ENCODE data around the gene PLCB4. TPM values are rescaled to one million over a fixed set of nuclear protein-coding genes. Genes with fewer than 3 reads are reported as not detected.

Gene PLCB4
- total RNA-seq, 1 donor from 2014 or later: 0.23 TPM

GRCh38 chr20:9389346-9389745 is 320.5 kb downstream of the PLCB4 start:
- peak; percentile 23 for ATAC-seq
- no peak for DNase-seq (ENCODE audit: low spot score)

GRCh38 chr20:9390441-9390840 is 321.6 kb downstream of the PLCB4 start:
- no peak for ATAC-seq

GRCh38 chr20:9392892-9393857 is 324.3 kb downstream of the PLCB4 start:
- DNase-seq (ENCODE audit: low spot score) (no peak), ATAC-seq (peak; percentile 89)

More at GRCh38 chr20:9390441-9390840, 321.6 kb downstream of the PLCB4 start:
- no peak for DNase-seq (ENCODE audit: low spot score)

GRCh38 chr20:9395971-9396370 is 327.1 kb downstream of the PLCB4 start:
- DNase-seq (ENCODE audit: low spot score) (no peak), ATAC-seq (no peak)

- DNase-seq (ENCODE audit: low spot score): no peak
- ATAC-seq: peak; percentile 51
Observed at GRCh38 chr20:9397928-9398327, 329.0 kb downstream of the PLCB4 start.

GRCh38 chr20:9398882-9399281 is 330.0 kb downstream of the PLCB4 start:
- ATAC-seq (no peak), DNase-seq (ENCODE audit: low spot score) (no peak)

- DNase-seq (ENCODE audit: low spot score) (no peak), ATAC-seq (no peak)
Observed at GRCh38 chr20:9399322-9399721, 330.4 kb downstream of the PLCB4 start.

- ATAC-seq: no peak
Observed at GRCh38 chr20:9400171-9401025, 331.5 kb downstream of the PLCB4 start.

GRCh38 chr20:9401371-9401770 is 332.5 kb downstream of the PLCB4 start:
- ATAC-seq (no peak), DNase-seq (ENCODE audit: low spot score) (no peak)

More at GRCh38 chr20:9400171-9401025, 331.5 kb downstream of the PLCB4 start:
- DNase-seq (ENCODE audit: low spot score): no peak

GRCh38 chr20:9402141-9402540 is 333.3 kb downstream of the PLCB4 start:
- no peak for ATAC-seq
- DNase-seq (ENCODE audit: low spot score): no peak

GRCh38 chr20:9402546-9402945 is 333.7 kb downstream of the PLCB4 start:
- ATAC-seq: no peak
- DNase-seq (ENCODE audit: low spot score): no peak

GRCh38 chr20:9403448-9403847 is 334.6 kb downstream of the PLCB4 start:
- DNase-seq (ENCODE audit: low spot score) (no peak), ATAC-seq (no peak)

- ATAC-seq: peak; percentile 95
Observed at GRCh38 chr20:9407805-9408421, 339.0 kb downstream of the PLCB4 start.

GRCh38 chr20:9408422-9409300 is 339.8 kb downstream of the PLCB4 start:
- DNase-seq (ENCODE audit: low spot score) (no peak), ATAC-seq (no peak)

More at GRCh38 chr20:9407805-9408421, 339.0 kb downstream of the PLCB4 start:
- peak; percentile 52 for DNase-seq (ENCODE audit: low spot score)

GRCh38 chr20:9409352-9409751 is 340.5 kb downstream of the PLCB4 start:
- ATAC-seq (no peak), DNase-seq (ENCODE audit: low spot score) (no peak)

- DNase-seq (ENCODE audit: low spot score) (no peak), ATAC-seq (no peak)
Observed at GRCh38 chr20:9409981-9410380, 341.1 kb downstream of the PLCB4 start.

- ATAC-seq: no peak
Observed at GRCh38 chr20:9411833-9412232, 342.9 kb downstream of the PLCB4 start.

GRCh38 chr20:9412309-9412708 is 343.4 kb downstream of the PLCB4 start:
- ATAC-seq: no peak
- DNase-seq (ENCODE audit: low spot score): no peak

More at GRCh38 chr20:9411833-9412232, 342.9 kb downstream of the PLCB4 start:
- no peak for DNase-seq (ENCODE audit: low spot score)

GRCh38 chr20:9413001-9413400 is 344.1 kb downstream of the PLCB4 start:
- DNase-seq (ENCODE audit: low spot score): no peak

GRCh38 chr20:9415426-9415825 is 346.5 kb downstream of the PLCB4 start:
- no peak for ATAC-seq
- DNase-seq (ENCODE audit: low spot score): no peak

More at GRCh38 chr20:9413001-9413400, 344.1 kb downstream of the PLCB4 start:
- ATAC-seq: no peak
